Mucosa of gallbladder (tissue), 1 donor: Measurements from ENCODE around the gene NUP62. TPM values are rescaled to one million over a fixed set of nuclear protein-coding genes. Genes with fewer than 3 reads are reported as not detected.

Experiments
- DNase-seq: peaks from one replicate; pipeline ENCODE4 v3.0.0-alpha.2; 2020; ENCODE audit warnings: low spot score
- total RNA-seq: library from RNA; stranded (reverse); gene quantifications from one replicate; pipeline ENCODE4 v1.2.1, GENCODE V29; 2021
- donor health status: DM: no; HTN: no; CAD: no.

The NUP62 gene
- total RNA-seq, 1 donor from 2014 or later, result 45.9 TPM

DNA sequence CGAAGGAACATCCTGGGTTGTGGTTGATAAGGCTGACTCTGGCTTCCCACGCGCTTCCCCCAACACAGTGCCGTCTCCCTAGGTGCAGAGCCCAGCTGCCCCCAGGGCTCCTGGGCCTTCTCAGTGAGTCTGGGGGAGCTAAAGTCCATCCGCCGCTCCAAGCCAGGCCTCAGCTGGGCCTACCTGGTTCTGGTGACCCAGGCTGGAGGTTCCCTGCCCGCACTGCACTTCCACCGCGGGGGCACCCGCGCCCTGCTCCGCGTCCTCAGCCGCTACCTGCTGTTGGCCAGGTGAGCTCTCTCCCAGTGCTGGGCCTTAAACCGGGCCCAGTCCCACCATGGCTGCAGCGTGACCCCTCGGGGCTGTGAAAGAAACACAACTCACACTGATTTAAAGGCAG lies 48.1 kb downstream of the NUP62 start:
- DNase-seq, result no peak

DNA sequence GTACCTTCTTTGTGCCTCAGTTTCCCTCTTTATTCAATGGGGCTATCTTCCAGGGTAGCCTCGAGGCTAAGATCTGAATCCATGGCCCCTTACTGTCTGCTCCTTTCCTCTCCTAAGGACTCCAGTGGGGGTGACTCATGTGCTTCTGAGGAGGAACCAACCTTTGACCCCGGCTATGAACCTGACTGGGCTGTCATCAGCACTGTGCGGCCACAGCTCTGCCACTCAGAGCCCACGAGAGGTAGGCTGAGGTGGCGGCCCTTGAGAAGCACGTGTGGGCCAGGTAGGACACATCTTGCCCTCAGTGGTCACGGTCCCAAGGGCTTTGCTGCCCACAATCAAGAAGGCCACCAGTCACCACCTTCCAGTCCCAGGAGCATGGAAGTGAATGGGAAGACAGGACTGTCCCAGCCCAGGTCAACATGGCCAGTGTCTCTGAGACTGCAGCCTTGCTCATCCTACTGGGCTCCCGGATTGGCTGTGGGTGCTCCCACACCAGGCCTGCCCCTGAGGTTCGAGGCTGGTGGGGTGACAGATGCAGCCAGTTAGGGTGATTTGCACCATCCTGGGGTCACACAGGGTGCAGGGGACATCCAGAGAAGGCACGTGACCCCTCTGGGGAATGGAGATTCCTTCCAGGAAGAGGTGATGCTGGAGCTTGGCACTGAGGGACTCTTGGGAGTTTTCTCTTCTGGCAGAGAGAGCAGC lies 49.0 kb downstream of the NUP62 start:
- DNase-seq, result no peak

DNA sequence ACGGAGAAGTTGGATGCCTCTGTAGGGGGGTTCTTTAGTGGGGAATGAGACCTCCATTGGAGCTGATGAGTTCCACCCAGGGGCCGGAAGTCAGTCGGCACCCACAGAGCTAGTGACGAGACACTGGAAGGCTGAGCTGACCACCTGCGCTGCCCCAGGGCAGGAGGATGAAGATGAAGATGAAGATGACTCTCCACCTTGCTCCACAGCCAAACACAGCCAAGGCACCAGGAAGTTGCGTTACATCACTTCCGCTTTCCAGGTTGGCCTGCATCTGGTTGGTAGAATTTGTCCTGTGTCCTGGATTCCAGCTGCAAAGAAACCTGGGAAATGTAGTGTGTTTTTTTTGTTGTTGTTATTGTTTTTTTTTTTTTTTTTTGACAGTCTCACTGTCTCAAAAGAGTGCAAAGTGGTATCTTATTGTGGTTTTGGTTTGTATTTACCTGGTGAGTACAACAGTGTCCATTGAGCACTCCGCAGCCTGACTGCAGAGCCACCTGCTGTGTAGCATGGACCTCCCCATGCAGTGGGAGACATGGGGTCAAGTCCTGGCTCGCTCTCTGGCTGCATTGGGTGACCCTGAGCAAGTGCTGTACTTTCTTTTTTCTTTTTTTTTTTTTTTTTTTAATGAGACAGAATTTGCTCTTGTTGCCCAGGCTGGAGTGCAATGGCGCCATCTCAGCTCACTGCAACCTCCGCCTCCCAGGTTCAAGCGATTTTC lies 49.9 kb downstream of the NUP62 start:
- no peak for DNase-seq

DNA sequence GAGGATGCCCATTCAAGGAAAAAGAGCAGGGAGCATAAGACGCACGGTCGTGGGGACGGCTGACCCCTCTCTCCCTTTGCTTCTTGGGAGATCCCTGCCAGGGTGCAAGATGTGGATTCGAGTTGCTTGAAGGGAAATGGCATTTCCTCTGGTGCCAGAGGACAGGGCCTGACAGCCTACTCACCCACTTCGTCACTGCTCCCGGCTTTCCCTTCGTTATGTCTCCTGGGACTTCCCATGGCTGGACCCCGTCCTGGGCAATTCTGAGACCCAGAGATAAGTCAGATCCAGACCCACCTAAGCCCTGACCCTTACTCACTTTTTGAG lies 50.6 kb downstream of the NUP62 start:
- no peak for DNase-seq

DNA sequence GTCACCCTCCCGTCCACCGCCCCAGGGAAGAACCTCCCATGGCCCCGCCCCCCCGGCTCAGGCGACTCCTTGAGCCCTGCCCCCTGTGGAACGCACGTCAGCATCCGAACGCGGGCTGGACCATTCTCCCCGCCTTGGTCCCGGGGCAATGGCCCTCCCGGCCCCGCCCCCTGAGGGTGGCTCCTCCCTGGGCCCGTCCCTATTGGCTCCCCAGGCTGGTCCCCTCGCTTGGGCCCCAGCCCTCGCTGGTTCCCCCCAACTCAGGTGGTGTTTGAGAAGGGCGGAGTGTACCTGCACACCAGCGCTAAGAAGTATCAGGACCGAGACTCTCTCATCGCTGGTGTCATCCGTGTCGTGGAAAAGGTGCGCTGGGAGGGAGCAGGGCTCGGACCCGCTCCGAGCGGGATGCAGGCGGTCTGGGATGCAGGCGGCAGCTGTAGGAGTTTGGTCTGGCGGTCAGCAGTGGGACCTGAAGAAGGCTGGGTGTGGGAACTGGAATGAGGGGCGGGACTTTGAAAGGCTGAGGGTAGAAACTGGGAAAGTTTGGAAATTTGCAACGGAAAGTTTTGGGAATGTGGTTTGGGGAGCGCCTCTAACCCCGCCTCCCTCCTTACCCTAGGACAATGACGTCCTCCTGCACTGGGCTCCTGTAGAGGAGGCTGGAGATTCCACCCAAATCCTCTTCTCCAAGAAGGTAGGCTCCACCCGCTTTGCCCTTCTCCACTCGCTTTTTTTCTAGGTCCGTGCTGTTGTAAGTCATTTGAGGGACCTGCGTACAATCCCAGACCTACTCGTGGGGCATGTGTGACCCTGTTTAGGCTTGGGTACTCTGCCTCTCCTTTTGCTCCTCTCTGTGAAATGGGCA lies 51.2 kb downstream of the NUP62 start:
- DNase-seq, result peak; percentile 98

DNA sequence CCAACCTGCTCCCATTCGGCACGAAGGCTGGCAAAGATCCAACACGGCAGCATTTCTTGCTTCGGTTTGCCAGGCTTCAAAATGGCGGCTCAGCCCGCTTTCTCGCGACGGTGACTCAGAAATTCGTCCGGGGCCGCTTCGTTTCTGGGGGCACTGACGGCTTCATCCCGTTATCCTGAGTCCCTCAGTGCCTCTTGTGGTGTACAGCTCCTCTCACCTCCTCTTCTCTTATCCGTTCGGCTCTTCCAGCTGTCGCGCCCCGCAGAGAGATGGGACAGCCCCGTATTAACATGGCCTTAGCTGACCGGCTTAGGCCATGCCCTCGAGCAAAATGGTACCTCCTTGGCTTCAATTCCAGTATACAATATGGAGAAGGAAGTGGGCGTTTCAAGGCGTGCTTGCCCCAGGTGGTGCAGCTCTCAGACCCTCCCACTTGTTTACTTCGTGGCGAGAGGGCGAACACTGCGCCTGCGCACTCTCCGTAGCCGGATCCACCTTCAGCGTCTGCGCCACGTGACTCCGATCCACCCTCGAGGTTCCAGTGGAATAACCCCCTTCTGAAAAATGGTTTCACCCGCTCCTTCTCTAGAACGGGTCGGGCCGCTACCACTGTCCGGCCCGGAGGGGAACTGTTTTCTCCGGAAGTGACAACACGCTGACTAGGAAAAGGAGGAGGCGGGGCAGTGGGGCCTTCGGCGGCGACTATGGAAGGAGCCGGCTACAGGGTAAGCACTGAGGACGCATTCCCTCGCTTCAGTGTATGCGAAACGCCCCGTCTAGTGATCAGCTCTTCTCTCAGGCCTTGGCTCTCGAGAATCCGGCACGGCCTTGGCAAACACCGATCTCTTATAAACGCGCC lies 52.1 kb downstream of the NUP62 start, which contains the start of the genes AKT1S1 and TBC1D17:
Gene AKT1S1 (minus strand): TSS at position 336 of the 859 bp plus-strand sequence. CDS start 4,060 bp downstream, outside the sequence.
Gene TBC1D17 (plus strand): TSS at position 683 of the 859 bp plus-strand sequence. CDS start 22 bp downstream, at position 705.
- peak; percentile 100 for DNase-seq

DNA sequence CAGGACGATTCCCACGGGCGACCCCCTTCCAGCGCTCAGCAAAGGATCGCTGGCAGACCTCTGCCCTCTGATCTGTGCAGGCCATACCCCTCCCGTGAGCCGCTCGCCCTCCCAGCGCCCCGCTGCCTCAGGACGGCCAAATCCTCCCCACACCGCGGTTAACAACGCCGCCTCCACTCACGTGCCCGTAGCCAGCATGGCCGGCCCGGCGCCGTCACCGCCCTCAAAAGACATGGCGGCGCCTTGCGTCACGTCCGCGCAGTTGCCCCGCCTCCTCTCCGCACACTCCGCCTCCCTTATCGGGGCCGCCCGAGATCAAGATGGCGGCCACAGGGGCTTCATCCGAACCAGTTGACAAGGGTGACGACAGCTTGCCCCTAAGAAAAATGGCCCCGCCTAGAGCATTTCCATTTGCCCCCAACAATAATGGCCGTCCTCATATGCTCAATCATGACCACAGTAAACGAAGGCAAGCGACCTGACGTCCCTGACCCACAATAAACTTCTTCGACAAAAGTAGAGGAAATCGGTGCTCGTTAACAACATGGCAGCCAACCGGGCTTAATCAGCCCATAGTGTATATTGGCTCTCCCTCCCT lies 52.8 kb downstream of the NUP62 start:
- DNase-seq, result peak; percentile 98

DNA sequence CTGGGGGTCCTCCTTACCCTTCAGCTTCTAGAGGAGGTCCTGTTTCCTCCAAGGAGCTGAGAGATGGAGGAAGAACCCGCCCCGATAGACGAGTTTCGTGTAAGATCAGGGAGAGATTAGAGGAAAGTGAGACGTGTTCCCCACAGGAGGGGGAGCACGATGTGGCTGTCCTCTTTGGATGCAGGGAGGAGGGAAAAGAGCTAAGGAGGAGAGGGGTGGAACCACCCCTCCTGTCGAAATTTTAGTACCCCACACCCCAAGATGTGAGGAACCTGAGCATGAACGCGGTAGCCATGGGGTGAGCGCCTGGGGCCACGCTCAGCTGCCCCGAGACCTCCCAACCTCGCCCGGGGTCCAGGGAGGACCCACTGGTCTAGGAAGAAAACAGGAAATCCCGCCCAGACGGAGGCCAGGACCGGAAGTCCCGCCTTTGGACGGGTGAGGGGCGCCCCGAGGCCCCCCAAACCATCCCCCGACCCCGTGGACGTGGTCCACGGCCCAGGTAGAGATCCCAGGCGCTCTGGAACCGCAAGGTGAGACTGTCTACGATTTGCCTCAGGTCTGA lies 53.4 kb downstream of the NUP62 start:
- peak; percentile 53 for DNase-seq

DNA sequence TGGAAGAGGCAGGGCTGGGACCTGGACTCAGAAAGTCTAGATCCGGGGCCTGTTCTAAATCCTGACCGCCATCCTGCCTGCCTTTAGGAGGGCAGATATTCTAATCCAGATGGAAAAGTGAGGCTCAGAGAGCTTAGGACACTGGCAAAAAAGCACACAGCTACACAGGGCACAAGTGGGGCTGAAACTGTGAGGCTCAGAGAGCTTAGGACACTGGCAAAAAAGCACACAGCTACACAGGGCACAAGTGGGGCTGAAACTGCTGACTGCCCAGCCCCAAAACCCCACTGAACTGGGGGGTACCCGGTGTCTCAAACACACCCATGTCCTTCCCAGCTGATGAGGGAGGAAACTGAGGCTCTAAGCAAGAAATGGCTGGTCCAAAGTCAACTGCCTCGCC lies 54.1 kb downstream of the NUP62 start:
- DNase-seq, result no peak

DNA sequence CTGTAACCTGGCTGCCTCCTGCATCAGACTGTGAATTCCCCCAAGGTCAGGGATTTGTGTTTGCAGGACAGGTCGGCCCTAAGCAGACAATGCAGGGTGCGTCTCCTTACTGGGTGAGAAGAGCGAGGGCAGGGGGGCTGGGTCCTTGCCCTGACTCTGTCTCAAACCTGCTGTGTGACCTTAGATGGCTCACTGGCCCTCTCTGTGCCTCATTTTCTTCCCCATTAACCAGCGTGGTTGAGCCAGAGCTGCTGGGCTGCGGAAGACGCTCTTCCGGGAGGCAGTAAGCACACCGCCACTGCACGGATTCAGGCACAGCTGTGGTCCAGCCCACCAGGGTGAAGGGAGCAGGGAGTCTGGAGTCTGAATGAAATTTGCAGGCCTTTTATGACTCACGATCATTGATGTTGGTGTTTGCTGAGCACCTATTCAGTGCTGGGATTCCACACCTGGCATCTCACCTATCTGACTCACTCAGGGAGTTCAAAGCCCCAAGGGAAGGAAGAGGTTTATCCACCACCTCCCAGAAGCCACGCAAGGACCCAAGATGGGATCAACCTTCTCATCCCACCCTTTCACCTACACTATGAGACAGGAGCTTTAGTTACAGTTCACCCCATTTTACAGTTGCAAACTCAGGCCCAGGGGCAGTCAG lies 54.7 kb downstream of the NUP62 start:
- no peak for DNase-seq

DNA sequence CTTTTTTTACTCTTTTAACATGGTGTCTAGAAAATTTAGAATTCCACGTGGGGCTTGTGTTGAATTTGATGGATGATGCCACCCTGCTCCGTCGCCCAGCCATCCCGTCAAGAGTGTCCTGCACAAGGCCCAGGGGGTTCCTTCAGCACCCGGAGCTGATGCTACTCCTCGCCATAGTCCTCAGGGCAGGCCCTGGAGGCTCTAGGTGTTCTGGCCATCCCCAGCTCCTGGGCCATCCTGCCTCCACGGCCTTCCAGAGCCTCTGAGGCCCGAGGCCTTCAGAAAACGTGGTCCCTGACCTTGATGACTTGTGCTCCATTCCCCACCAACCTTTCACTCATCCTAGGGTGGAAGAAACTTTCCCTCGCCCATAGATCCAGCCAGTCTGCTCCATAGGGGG lies 55.5 kb downstream of the NUP62 start:
- no peak for DNase-seq

DNA sequence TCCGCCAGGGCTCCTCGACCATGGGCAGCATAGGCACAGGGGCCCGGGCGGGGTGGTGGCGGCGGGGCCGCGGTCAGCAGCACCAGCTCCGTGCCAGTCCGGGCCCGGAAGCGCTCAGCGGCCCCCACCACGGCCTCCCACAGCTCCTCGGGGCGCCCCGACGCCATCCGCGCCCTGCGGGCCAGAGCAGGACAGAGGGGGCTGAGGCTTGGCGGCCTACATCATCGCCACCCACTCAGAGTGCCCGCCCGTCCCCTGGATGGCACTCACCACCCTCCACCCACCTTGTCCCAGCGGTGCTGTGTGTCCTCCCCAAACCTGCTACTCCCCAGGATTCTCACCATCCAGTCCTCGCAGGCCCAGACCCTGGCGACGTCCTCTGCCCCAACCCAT lies 56.2 kb downstream of the NUP62 start:
- DNase-seq, result no peak

DNA sequence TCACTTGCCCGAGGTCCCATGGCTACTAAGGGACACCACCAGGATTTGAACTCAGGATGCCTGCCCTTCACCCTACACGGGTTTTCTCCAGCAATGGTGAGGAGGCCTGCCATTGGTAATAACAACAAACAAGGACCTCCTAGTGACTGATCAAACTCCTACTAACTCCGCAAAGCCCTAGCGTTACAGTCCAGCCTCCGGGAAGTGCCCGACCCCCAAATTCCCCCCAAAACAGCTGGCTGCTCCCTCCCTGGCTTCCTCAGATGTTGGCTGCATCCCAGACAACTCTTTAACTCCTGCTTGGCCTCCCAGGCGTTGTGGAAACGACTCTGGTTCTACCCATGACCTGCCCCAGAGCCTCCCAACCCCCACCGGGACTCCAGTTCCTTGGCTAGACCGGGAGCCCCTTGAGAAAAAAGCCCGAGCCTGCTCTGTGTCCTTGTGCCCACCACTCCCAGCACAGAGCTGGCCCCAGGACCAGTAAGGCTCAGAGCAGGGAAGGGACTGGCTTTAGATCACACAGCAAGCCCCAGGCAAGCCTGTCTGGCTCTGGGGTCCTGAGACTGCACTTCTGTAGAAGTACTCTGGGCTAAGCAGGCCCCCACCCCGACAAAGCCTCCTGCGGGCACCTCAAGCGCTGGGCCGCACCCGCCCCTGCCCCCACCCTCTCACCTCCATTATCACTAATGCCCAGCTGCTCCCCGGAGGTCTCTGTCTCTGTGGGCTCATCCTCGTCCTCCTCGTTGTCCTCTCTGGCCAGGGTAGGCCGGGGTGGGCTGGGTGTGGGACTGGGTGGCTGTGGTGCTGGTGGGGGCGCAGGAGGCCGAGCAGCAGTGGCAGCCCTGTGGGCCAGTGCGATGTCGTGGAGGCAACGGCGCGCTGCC lies 56.8 kb downstream of the NUP62 start:
- DNase-seq, result no peak

DNA sequence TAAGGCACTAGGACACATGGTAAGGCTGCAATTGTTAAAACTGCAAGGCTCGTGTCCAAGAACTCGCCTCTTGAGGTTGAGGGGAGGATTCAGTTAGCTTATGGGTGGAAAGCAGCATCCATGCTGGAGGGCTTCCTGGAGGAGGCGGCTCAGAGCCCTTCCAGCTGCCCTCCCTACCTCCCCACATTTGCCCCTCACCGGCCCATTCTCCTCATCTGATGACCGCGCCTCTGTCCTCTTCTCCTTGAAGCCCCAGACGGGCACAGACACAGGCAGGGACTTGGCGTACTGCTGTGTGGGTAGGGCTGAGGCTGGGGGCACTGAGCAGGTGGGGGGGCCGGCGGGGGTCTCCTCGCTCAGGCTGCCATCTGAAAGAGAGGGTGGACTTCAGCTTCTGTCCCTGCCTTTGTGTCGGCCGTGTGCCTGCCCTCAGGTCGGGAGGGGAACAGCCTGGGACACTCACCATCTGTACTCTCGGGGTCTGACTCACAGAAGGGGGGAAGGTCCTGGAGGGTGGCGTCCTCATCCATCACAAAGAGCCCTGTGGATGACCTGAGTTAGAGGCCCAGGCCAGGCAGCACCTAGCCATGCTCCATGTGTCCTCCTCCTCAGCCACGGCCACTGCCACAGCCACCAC lies 57.8 kb downstream of the NUP62 start:
- DNase-seq, result no peak

DNA sequence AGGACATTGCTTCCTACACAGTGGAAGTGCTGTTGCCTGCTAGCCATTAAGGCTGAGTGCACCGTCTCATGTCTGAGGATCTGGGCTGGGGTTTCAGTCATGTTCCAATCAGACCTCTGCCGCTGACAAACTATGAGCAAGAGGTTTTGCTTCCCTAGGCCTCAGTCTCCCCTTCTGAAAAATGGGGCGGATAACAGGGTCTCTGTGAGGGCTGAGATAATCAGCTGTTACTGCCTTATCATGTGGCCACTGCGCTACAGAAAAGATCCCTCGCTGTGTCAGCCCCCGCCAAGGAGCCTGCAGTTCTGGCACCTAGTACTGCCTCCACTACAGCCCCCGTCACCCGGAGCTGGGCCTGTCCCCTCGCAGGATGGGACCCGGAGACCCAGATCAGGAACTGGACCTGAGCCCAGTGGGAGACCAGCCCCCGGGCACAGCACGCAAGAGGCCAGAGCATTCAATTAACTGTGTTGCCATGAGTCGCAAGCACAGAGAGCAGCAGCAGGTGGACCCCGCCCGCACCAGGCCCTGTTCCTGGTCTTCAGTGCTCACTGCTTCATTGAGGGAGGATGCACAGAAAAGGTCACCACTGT lies 58.9 kb downstream of the NUP62 start:
- no peak for DNase-seq

DNA sequence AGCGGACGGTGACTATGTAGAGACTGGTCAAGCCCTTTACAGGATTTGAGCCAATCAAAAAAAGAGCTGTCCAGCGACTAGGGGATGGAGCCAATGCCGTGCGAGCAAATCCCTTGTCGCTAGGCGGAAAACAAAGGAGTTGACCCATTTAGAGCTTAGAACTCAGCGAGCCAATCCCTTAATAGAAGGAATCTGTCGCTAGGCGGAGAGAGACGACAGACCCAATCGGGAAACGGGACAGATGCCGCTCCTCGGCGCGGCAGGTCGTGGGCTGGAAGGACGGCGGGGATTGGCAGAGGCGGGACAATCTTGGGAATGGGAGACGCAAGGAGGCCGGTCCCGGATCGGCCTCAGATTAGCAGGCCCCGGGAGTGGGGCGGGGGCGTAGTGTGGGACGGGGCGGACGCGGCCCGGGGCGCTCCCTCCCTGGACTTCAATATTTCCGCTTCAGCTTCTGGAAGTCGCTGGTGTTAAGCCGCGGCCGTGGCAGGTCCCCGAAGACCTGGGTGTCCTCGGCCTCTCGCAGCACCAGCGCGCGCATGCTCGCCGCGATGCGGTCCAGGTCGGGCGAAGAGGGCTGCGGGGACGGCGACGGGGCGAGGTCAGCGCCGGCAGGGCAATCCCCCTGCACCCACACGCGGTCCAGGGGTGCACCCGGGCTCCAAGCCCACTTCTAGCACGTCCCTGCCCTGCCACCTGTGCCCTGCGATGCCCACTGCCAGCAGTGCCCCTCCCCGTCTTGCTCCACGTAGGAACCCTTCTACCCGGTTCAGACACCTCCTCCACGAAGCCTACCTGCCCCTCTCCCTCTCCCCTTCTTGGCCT lies 59.6 kb downstream of the NUP62 start:
- peak; percentile 99 for DNase-seq

DNA sequence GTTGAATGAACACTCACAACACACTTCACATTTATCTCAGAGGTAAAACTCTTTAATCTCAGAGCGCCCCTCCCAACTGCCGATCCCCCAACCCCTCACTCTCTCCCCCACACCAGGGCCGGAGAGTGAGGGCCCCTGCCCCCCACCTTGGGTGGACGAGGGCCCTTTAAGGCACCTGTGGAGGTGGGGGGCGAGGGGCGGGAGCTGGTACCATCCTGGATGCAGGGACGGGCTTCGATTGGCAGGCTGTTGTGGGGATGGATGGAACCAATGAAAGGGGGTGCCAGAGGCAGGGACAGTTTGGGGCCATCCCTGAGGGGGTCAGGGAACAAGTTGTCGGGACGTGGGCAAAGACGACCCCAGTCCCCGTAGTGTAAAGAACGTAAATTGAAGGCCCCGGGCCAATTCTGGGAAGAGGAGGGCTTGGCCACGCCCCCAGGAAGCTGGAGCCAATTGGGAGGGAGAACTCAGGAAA lies 60.3 kb downstream of the NUP62 start:
- no peak for DNase-seq
